GM10248 (cell line): ENCODE data around the gene GINS1.
"Not testable (repeated sequence)": the region's sequence is repeated elsewhere in the genome, so short reads cannot be mapped to it uniquely, and the experiment has no call there.

Experiments used
- CTCF ChIA-PET: fragments of 300-600 bp; sonication (Branson Sonifier 250); formaldehyde crosslinking; extraction: SDS; loops from one replicate; lab custom pipeline; 2021; ENCODE audit warnings: antibody characterized with exemption; lab: Yijun Ruan, JAX
- POLR2A ChIA-PET: fragments of 350-650 bp; sonication (Branson Sonifier 250); formaldehyde crosslinking; extraction: SDS; loops from one replicate; lab custom pipeline; 2020; ENCODE audit warnings: antibody characterized with exemption; lab: Yijun Ruan, JAX
- DNase-seq: peaks from one replicate; pipeline ENCODE4 v3.0.0; 2012; ENCODE audit errors: extremely low spot score
- CTCF ChIP-seq: IDR thresholded peaks from 2 replicates; pipeline ENCODE4 v1.5.1; 2012; ENCODE audit warnings: mild to moderate bottlenecking, low read depth; ENCODE audit errors: extremely low read depth, missing control alignments, control extremely low read depth

GINS1 gene

GRCh38 chr20:25468126-25469075, 60.9 kb downstream of the GINS1 start:
- DNase-seq, result no peak
- CTCF ChIA-PET, result no interaction called here
- POLR2A ChIA-PET, result no interaction called here
- no peak for TF ChIP-seq CTCF

- ChIA-PET POLR2A (no interaction called here), CTCF (interaction anchor here (1.7 to 2.4 kb wide), 3 partner anchors 10 to 23 kb away, joined by 7 to 8 read pairs (median 7); no protein-coding TSS in a partner anchor)
- no peak for TF ChIP-seq CTCF
- DNase-seq, result no peak
Observed at GRCh38 chr20:25469558-25469957, 62.1 kb downstream of the GINS1 start.

GRCh38 chr20:25470045-25470444, 62.6 kb downstream of the GINS1 start:
- CTCF ChIA-PET, result interaction anchor here (1.1 to 2.4 kb wide), 4 partner anchors 9 to 22 kb away, joined by 3 to 8 read pairs (median 7); no protein-coding TSS in a partner anchor
- DNase-seq, result peak; percentile 73
- POLR2A ChIA-PET, result no interaction called here
- TF ChIP-seq CTCF, result peak; percentile 52

DNA sequence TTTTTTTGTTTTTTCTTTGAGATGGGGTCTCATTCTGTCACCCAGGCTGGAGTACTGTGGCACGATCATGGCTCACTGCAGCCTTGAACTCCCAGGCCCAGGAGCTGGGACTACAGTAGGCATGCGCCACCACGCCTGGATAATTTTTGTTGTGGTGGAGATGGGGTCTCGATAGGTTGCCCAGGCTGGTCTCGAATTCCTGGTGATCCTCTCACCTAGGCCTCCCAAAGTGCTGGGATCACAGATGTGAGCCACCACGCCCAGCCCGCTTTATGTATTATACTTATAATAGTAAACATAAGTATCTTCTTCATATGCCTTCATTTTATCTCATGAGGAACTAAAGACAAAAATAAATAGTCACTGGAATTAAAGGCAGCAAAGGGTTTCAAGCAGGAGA, 63.5 kb downstream of the GINS1 start:
- ChIA-PET CTCF (interaction anchor here (1.1 to 2.4 kb wide), 4 partner anchors 9 to 21 kb away, joined by 3 to 8 read pairs (median 7); no protein-coding TSS in a partner anchor), POLR2A (no interaction called here)
- TF ChIP-seq CTCF, result no peak
- DNase-seq, result no peak

DNA sequence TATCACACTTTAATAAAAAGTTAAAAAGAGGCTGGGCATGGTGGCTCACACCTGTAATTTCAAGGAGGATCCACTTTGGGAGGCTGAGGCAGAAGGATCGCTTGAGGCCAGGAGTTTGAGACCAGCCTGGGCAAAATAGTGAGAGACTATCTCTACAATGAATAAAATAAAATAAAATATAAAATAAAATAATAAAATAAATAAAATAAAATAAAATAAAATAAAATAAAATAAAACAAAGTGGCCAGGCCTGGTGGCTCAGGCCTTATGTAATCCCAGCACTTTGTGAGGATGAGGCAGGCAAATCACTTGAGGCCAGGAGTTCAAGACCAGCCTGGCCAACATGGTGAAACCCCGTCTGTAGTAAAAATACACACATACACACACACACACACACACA, 65.8 kb downstream of the GINS1 start:
- CTCF ChIA-PET, POLR2A ChIA-PET, DNase-seq: not testable (repeated sequence)

DNA sequence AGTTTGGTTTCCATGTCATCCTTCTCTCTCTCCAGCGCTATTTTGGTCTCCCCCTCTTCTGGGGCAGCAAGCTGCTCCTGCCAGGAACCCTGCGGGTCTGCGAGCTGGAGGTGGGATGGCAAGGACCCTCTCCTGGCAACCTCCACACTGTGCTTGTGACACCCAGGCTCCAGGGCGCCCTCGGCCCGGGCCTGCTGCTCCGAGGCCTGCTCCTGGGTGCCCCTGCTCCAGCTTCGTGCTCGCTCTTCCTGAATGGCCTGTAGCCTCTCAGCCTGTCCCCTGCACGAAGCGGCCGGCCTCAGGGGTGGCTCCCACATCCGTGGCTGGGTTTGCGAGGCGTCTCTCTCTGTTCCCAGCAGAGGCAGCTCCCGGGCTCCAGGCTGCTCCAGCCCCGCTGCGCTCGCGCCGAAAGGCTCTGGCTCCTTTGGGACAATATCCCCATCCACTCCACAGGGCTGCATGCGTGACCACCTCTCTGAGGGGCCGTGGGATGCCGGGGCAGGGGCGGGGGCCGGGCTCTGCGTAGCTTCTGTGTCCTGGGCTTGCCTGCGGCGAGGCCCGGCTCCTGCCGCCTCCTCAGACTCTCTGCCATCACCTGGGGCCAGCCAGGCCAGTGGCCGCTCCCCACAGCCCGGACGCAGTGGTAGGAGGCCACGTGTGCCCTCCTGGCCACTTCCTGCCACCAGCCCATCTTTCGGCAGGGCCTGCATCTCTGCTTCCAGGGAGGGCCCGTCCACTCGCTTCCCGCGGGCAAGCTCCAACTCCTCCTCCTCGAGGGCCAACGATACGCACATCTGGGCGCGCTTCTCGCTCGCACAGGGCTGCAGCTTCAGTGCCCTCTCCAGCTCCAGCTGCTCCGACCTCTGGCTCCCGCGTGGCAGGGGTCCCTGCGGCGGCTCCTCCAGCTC, 68.9 kb downstream of the GINS1 start:
- CTCF ChIA-PET, result interaction anchor here (1.5 kb wide), 1 partner anchor 10 kb away, joined by 3 read pairs; no protein-coding TSS in a partner anchor
- POLR2A ChIA-PET, result no interaction called here
- no peak for DNase-seq
- no peak for TF ChIP-seq CTCF
